Measurements from ENCODE around the gene PABPN1L.

The PABPN1L gene

DNA sequence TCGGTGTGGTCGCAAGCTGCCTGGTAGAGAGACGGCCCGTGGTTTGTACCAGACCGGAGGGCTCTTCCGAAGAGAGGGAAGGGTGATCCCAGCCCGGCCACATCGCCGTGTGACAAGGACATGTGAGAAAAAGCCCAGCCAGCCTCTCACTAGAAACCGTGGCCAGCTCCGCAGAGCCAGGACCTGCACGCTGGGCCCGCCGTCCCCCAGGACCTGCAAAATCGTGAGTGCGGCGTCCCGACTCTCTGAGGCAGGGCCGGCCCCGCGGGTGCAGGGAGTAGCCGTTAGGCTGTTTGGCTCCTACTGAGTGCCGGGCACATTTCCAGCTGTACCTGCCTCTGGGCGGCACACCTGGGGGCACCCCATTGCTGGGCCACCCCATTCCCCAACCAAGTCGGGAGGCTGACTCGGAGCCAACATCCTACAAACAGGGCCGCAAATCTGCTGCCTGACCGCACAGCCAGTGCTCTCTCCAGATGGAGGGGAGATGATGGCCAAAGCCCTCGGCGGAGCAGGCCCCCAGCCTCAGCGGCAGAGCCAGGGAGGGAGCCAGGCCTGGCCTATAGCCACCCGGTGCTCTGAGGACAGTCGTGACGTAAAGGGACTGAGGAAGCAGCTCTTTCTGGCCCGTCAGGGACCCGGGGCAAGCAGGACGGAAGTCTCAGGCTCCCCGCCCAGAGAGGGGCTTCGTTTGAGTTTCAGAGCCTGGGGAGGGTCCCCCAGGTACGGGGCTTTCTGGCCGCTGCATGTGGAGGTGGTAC, 33.6 kb upstream of the PABPN1L start:
- H3K9ac ChIP-seq (ENCODE audit: low read length): no peak overlapping the region
- H2AK5ac ChIP-seq (ENCODE audit: low read length): no peak overlapping the region
- WGBS (ENCODE audit: extremely low coverage, insufficient coverage, insufficient read length): no CpG with 5 or more reads among the region's 41 CpGs
- no peak overlapping the region for H3K27ac ChIP-seq (ENCODE audit: low read depth, low read length)
- no peak overlapping the region for H3K4me3 ChIP-seq (ENCODE audit: low read depth, low read length)
- H4K91ac ChIP-seq (ENCODE audit: low read depth, low read length): no peak overlapping the region
- no peak overlapping the region for H2AFZ ChIP-seq (ENCODE audit: insufficient read depth, low read length, poor library complexity)
- H3K4me1 ChIP-seq (ENCODE audit: control insufficient read depth in 1 of 2, insufficient read depth in 2 of 2, low read length in 2 of 2): no peaks in the 10 kb centered on the region
- H3K14ac ChIP-seq (ENCODE audit: low read length): no peak overlapping the region
- H3K18ac ChIP-seq (ENCODE audit: low read length): no peak overlapping the region
- H3K4me2 ChIP-seq (ENCODE audit: low read length): no peak overlapping the region
- no peak overlapping the region for H3K23ac ChIP-seq (ENCODE audit: low read length)
- no peak overlapping the region for H2BK12ac ChIP-seq (ENCODE audit: low read length)
- H3K27me3 ChIP-seq (ENCODE audit: insufficient read depth, low read length): no peaks in the 10 kb centered on the region
- no peaks in the 10 kb centered on the region for H3K79me1 ChIP-seq (ENCODE audit: low read length)
- no peaks in the 10 kb centered on the region for H3K79me2 ChIP-seq (ENCODE audit: control insufficient read depth, insufficient read depth, low read length, poor library complexity)
- no peak overlapping the region for H4K8ac ChIP-seq (ENCODE audit: low read depth, low read length)
- H4K12ac ChIP-seq (ENCODE audit: low read depth, low read length): no peak overlapping the region
- no peaks in the 10 kb centered on the region for H3K9me3 ChIP-seq (ENCODE audit: insufficient read depth, low read depth, low read length)
- DNase-seq: no peak
- no peak overlapping the region for H2BK120ac ChIP-seq (ENCODE audit: insufficient read depth, low read length, poor library complexity)
- no peak overlapping the region for H2BK5ac ChIP-seq (ENCODE audit: low read depth, low read length, poor library complexity)
- no peaks in the 10 kb centered on the region for H3K36me3 ChIP-seq (ENCODE audit: control insufficient read depth in 1 of 2, insufficient read depth in 2 of 2, low read length in 2 of 2)
- H3K4ac ChIP-seq (ENCODE audit: low read depth, low read length): no peak overlapping the region

DNA sequence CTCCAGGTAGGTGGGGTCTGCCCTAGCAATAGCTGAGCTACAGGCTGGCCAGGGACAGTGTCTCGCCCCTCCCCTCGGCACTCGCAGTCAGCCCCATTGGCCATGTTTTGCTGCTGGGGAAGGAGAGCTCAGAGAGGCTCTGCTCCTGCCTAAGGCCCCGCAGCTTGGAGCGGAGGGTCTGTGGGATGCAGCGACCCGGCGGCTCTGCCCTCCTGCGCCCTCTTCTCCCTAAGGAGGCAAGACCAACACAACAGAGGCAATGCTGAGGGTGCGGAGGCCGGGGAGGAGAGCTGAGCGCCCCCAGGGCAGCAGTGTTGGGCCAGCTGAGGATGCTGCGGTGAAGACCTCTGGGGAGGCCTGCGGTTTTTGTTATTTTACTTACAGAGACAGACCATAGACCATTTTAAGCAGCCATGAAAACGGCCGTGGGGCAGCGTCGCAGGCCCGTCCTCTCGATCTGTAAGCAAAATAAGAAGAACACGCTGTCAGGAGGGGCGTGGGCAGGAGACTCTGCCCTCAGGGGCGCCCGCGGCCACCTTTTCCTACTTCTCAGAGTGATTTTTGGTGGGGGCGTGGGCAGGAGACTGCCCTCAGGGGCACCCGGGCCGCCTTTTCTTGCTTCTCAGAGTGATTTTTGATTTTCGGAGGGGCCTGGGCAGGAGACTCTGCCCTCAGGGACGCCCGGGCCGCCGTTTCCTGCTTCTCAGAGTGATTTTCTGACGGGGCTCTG, 31.4 kb upstream of the PABPN1L start:
- Histone ChIP-seq H4K8ac (ENCODE audit: low read depth, low read length) (no peak overlapping the region), H3K79me2 (ENCODE audit: control insufficient read depth, insufficient read depth, low read length, poor library complexity) (no peaks in the 10 kb centered on the region), H3K9ac (ENCODE audit: low read length) (no peak overlapping the region), H3K27ac (ENCODE audit: low read depth, low read length) (no peak overlapping the region), H3K9me3 (ENCODE audit: insufficient read depth, low read depth, low read length) (no peaks in the 10 kb centered on the region), H2AFZ (ENCODE audit: insufficient read depth, low read length, poor library complexity) (no peak overlapping the region), H2BK12ac (ENCODE audit: low read length) (no peak overlapping the region), H4K12ac (ENCODE audit: low read depth, low read length) (no peak overlapping the region), H3K4me3 (ENCODE audit: low read depth, low read length) (no peak overlapping the region), H3K4me2 (ENCODE audit: low read length) (no peak overlapping the region), H3K79me1 (ENCODE audit: low read length) (no peaks in the 10 kb centered on the region), H2BK120ac (ENCODE audit: insufficient read depth, low read length, poor library complexity) (no peak overlapping the region), H2BK5ac (ENCODE audit: low read depth, low read length, poor library complexity) (no peak overlapping the region), H3K36me3 (ENCODE audit: control insufficient read depth in 1 of 2, insufficient read depth in 2 of 2, low read length in 2 of 2) (no peaks in the 10 kb centered on the region), H3K23ac (ENCODE audit: low read length) (no peak overlapping the region), H3K4me1 (ENCODE audit: control insufficient read depth in 1 of 2, insufficient read depth in 2 of 2, low read length in 2 of 2) (no peaks in the 10 kb centered on the region), H3K27me3 (ENCODE audit: insufficient read depth, low read length) (no peaks in the 10 kb centered on the region), H3K14ac (ENCODE audit: low read length) (no peak overlapping the region), H3K18ac (ENCODE audit: low read length) (no peak overlapping the region), H4K91ac (ENCODE audit: low read depth, low read length) (no peak overlapping the region), H3K4ac (ENCODE audit: low read depth, low read length) (no peak overlapping the region), H2AK5ac (ENCODE audit: low read length) (no peak overlapping the region)
- WGBS (ENCODE audit: extremely low coverage, insufficient coverage, insufficient read length): no CpG with 5 or more reads among the region's 34 CpGs
- no peak for DNase-seq

DNA sequence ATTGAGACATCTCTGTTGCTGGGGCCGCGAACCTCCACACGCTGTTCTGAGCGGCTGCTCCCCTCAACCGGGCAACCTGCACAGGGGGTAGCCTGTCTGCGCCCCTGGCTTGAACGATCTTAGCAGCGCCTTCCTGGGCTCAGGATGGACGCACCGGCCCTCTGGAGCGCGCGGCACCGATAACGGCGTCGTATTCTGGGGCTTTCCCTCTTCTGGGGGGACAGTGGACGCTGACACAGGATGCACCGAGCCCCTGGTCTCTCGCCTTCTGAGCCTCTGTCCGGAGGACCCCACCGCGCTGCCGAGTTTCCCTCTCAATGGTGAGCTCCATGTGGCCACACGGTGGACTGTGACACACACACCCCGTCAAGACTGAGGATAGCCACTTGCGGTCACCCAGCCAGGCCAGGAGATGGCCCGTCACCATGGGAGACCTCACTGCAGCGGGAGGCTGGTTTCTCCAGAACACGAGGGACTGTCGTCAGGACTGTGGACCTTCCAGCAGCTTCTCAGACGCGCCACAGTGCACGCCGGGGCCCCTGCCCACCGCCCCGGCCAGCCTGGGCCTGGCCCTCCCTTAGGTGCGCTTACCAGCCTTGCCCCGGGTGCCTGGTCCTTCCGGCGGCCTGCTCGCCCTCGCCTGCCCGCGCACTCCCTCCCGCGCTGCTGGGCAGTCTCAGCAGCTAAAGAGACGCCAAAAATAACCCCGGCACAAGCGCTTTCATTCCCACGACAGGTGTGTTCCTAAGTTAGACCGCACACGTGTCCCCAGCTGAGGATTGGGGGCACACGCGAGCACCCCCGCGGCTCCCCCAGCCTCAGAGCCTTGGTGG, 30.0 kb upstream of the PABPN1L start:
- Histone ChIP-seq H3K23ac (ENCODE audit: low read length) (no peak overlapping the region), H2BK120ac (ENCODE audit: insufficient read depth, low read length, poor library complexity) (no peak overlapping the region), H4K12ac (ENCODE audit: low read depth, low read length) (no peak overlapping the region), H3K27me3 (ENCODE audit: insufficient read depth, low read length) (no peaks in the 10 kb centered on the region), H3K79me2 (ENCODE audit: control insufficient read depth, insufficient read depth, low read length, poor library complexity) (no peaks in the 10 kb centered on the region), H3K27ac (ENCODE audit: low read depth, low read length) (no peak overlapping the region), H4K8ac (ENCODE audit: low read depth, low read length) (no peak overlapping the region), H3K4ac (ENCODE audit: low read depth, low read length) (no peak overlapping the region), H2AK5ac (ENCODE audit: low read length) (no peak overlapping the region), H2BK12ac (ENCODE audit: low read length) (no peak overlapping the region), H3K4me1 (ENCODE audit: control insufficient read depth in 1 of 2, insufficient read depth in 2 of 2, low read length in 2 of 2) (no peaks in the 10 kb centered on the region), H3K9ac (ENCODE audit: low read length) (no peak overlapping the region), H3K9me3 (ENCODE audit: insufficient read depth, low read depth, low read length) (no peaks in the 10 kb centered on the region), H3K36me3 (ENCODE audit: control insufficient read depth in 1 of 2, insufficient read depth in 2 of 2, low read length in 2 of 2) (no peaks in the 10 kb centered on the region), H2AFZ (ENCODE audit: insufficient read depth, low read length, poor library complexity) (no peak overlapping the region), H3K4me2 (ENCODE audit: low read length) (no peak overlapping the region), H3K79me1 (ENCODE audit: low read length) (no peaks in the 10 kb centered on the region), H3K14ac (ENCODE audit: low read length) (no peak overlapping the region), H4K91ac (ENCODE audit: low read depth, low read length) (no peak overlapping the region), H2BK5ac (ENCODE audit: low read depth, low read length, poor library complexity) (no peak overlapping the region), H3K4me3 (ENCODE audit: low read depth, low read length) (no peak overlapping the region), H3K18ac (ENCODE audit: low read length) (no peak overlapping the region)
- no CpG with 5 or more reads among the region's 57 CpGs for WGBS (ENCODE audit: extremely low coverage, insufficient coverage, insufficient read length)
- no peak for DNase-seq

- H2AFZ ChIP-seq (ENCODE audit: insufficient read depth, low read length, poor library complexity): no peak overlapping the region
- H3K14ac ChIP-seq (ENCODE audit: low read length): no peak overlapping the region
- no peak overlapping the region for H3K9ac ChIP-seq (ENCODE audit: low read length)
- H3K4ac ChIP-seq (ENCODE audit: low read depth, low read length): no peak overlapping the region
- peaks cover 6% of the 10 kb centered on the region for H3K9me3 ChIP-seq (ENCODE audit: insufficient read depth, low read depth, low read length)
- H3K27me3 ChIP-seq (ENCODE audit: insufficient read depth, low read length): no peaks in the 10 kb centered on the region
- no peaks in the 10 kb centered on the region for H3K79me2 ChIP-seq (ENCODE audit: control insufficient read depth, insufficient read depth, low read length, poor library complexity)
- H3K36me3 ChIP-seq (ENCODE audit: control insufficient read depth in 1 of 2, insufficient read depth in 2 of 2, low read length in 2 of 2): no peaks in the 10 kb centered on the region
- H3K18ac ChIP-seq (ENCODE audit: low read length): no peak overlapping the region
- H4K91ac ChIP-seq (ENCODE audit: low read depth, low read length): no peak overlapping the region
- no peak overlapping the region for H4K8ac ChIP-seq (ENCODE audit: low read depth, low read length)
- H3K4me2 ChIP-seq (ENCODE audit: low read length): no peak overlapping the region
- H3K23ac ChIP-seq (ENCODE audit: low read length): no peak overlapping the region
- WGBS (ENCODE audit: extremely low coverage, insufficient coverage, insufficient read length): no CpG with 5 or more reads among the region's 22 CpGs
- no peaks in the 10 kb centered on the region for H3K79me1 ChIP-seq (ENCODE audit: low read length)
- H2BK120ac ChIP-seq (ENCODE audit: insufficient read depth, low read length, poor library complexity): no peak overlapping the region
- H2AK5ac ChIP-seq (ENCODE audit: low read length): no peak overlapping the region
- H2BK5ac ChIP-seq (ENCODE audit: low read depth, low read length, poor library complexity): no peak overlapping the region
- H3K4me3 ChIP-seq (ENCODE audit: low read depth, low read length): no peak overlapping the region
- H2BK12ac ChIP-seq (ENCODE audit: low read length): no peak overlapping the region
- H4K12ac ChIP-seq (ENCODE audit: low read depth, low read length): no peak overlapping the region
- no peak overlapping the region for H3K27ac ChIP-seq (ENCODE audit: low read depth, low read length)
- no peaks in the 10 kb centered on the region for H3K4me1 ChIP-seq (ENCODE audit: control insufficient read depth in 1 of 2, insufficient read depth in 2 of 2, low read length in 2 of 2)
- DNase-seq: no peak
Measured at GRCh38 chr16:88895335-88895734, 28.9 kb upstream of the PABPN1L start.
